Keratinocyte (primary cell): ENCODE measurements around the gene PTPRN2. TPM values are rescaled to one million over a fixed set of nuclear protein-coding genes. Genes with fewer than 3 reads are reported as not detected.

Experiments used
- DNase-seq: peaks from one replicate; pipeline ENCODE4 v3.0.0-alpha.2; 2011; ENCODE audit warnings: low read depth, missing footprints, low spot score
- FAIRE-seq: peaks from 2 replicates; lab custom pipeline; 2011; peaks lifted over from hg19 to GRCh38; lab: Jason Lieb, UNC
- H2AFZ ChIP-seq: 2 replicates; pipeline ENCODE4 v1.6.0; 2012; ENCODE audit warnings: low read length, control low read depth, inconsistent platforms; ENCODE audit not compliant: control insufficient read depth
- H3K27ac ChIP-seq: 2 replicates; pipeline ENCODE4 v1.5.1; 2011; ENCODE audit warnings: low read length; ENCODE audit not compliant: control insufficient read depth, insufficient read depth
- H3K27me3 ChIP-seq: 3 replicates; pipeline ENCODE4 v1.6.0; 2011; ENCODE audit warnings: low read length; ENCODE audit not compliant: control insufficient read depth, insufficient read depth; ENCODE audit errors: extremely low read depth
- H3K36me3 ChIP-seq, 2 experiments: 2 replicates in 1 of 2; 3 replicates in 1 of 2; pipeline ENCODE4 v1.5.1; 2011; ENCODE audit warnings: low read length in 2 of 2, mild to moderate bottlenecking in 1 of 2; ENCODE audit not compliant: control insufficient read depth in 2 of 2, insufficient read depth in 2 of 2; ENCODE audit errors: extremely low read depth in 1 of 2
- H3K4me1 ChIP-seq: 3 replicates; pipeline ENCODE4 v1.5.1; 2011; ENCODE audit warnings: low read length; ENCODE audit not compliant: control insufficient read depth, insufficient read depth; ENCODE audit errors: extremely low read depth
- H3K4me2 ChIP-seq: 3 replicates; pipeline ENCODE4 v1.6.0; 2011; ENCODE audit warnings: low read depth, low read length; ENCODE audit not compliant: control insufficient read depth, insufficient read depth; ENCODE audit errors: extremely low read depth
- H3K4me3 ChIP-seq, 3 experiments: fragments of 200-600 bp in 1 of 3; sonication (generic) in 1 of 3; 2 replicates in 2 of 3; 3 replicates in 1 of 3; pipeline ENCODE4 v1.5.1; 2011 to 2016; ENCODE audit warnings: low read length in 3 of 3, mild to moderate bottlenecking in 3 of 3, control low read depth in 2 of 3, inconsistent platforms in 1 of 3, low read depth in 1 of 3, mixed read lengths in 1 of 3, mixed run types in 1 of 3, moderate library complexity in 1 of 3; ENCODE audit not compliant: control insufficient read depth in 2 of 3, insufficient read depth in 2 of 3; ENCODE audit errors: extremely low read depth in 1 of 3
- H3K79me2 ChIP-seq: 2 replicates; pipeline ENCODE4 v1.6.0; 2012; ENCODE audit warnings: low read length; ENCODE audit not compliant: control insufficient read depth, insufficient read depth
- H3K9ac ChIP-seq: 3 replicates; pipeline ENCODE4 v1.6.0; 2011; ENCODE audit warnings: low read length; ENCODE audit not compliant: control insufficient read depth, insufficient read depth; ENCODE audit errors: extremely low read depth
- H3K9me1 ChIP-seq: 3 replicates; pipeline ENCODE4 v1.6.0; 2011; ENCODE audit warnings: low read length; ENCODE audit not compliant: control insufficient read depth, insufficient read depth; ENCODE audit errors: extremely low read depth
- H3K9me3 ChIP-seq: 2 replicates; pipeline ENCODE4 v1.5.1; 2012; ENCODE audit warnings: low read depth, low read length; ENCODE audit not compliant: control insufficient read depth
- H4K20me1 ChIP-seq: 3 replicates; pipeline ENCODE4 v1.6.0; 2011; ENCODE audit warnings: low read length; ENCODE audit not compliant: control insufficient read depth, insufficient read depth; ENCODE audit errors: extremely low read depth
- CTCF ChIP-seq, 3 experiments: IDR thresholded peaks in 1 of 3; conservative IDR thresholded peaks in 1 of 3; optimal IDR thresholded peaks in 1 of 3; 2 replicates in 2 of 3; 3 replicates in 1 of 3; pipeline versions ENCODE3 to v1.5.1; 2011; ENCODE audit warnings: low read length in 3 of 3, mild to moderate bottlenecking in 3 of 3, moderate library complexity in 2 of 3, control low read depth in 1 of 3, inconsistent platforms in 1 of 3; ENCODE audit not compliant: insufficient read depth in 2 of 3; ENCODE audit errors: extremely low read depth in 1 of 3
- EZH2 ChIP-seq: IDR thresholded peaks from one replicate; pipeline ENCODE4 v1.6.1; 2012; ENCODE audit warnings: inconsistent platforms, mild to moderate bottlenecking, low read length, moderate library complexity
- dilution Hi-C: fragments of 300-500 bp; cut with MboI; formaldehyde crosslinking; loops from one replicate; pipeline ENCODE4 v1.7.0; 2020; ENCODE audit warnings: low sequenced_read_pairs; ENCODE audit not compliant: extremely low pct_ligation_motif_present
- polyA plus RNA-seq, 5 experiments: library from polyadenylated mRNA; depleted of rRNA in 3 of 5; stranded (reverse) in 3 of 5; stranded (forward) in 1 of 5; unstranded in 1 of 5; fragments of >200 nt; gene quantifications; 1 replicate in 1 of 5; 2 replicates in 3 of 5; 3 replicates in 1 of 5; pipeline versions ENCODE4 v1.2.1 to v1.2.3, GENCODE V29; 2011 to 2012; ENCODE audit warnings: missing spikeins in 2 of 5, low read depth in 1 of 5, low replicate concordance in 1 of 5

The PTPRN2 gene
- polyA plus RNA-seq, 1 donor (not counting 4 experiments of a cell fraction or from before 2014, with no cell fraction given), result not detected

GRCh38 chr7:157998884-157999552 lies 588.6 kb downstream of the PTPRN2 start:
- TF ChIP-seq EZH2, result no peak
- no peak for TF ChIP-seq CTCF (optimal IDR thresholded peaks at IDR 0.05 in 1 of 3, IDR thresholded peaks at IDR 0.05 in 1 of 3, conservative IDR thresholded peaks at IDR 0.05 in 1 of 3; ENCODE audit: extremely low read depth in 1 of 3, insufficient read depth in 2 of 3, low read length in 3 of 3)
- Histone ChIP-seq H3K79me2 (no peaks in the 10 kb centered on the region), H3K9me1 (no peaks in the 10 kb centered on the region), H3K36me3 (no peaks in the 10 kb centered on the region), H3K27ac (no peak overlapping the region), H4K20me1 (no peaks in the 10 kb centered on the region), H3K27me3 (no peaks in the 10 kb centered on the region), H3K4me3 (no peak overlapping the region), H2AFZ (no peak overlapping the region), H3K4me1 (no peaks in the 10 kb centered on the region), H3K9ac (no peak overlapping the region), H3K9me3 (peaks cover 10% of the 10 kb centered on the region), H3K4me2 (no peak overlapping the region)
- FAIRE-seq, result no peak
- DNase-seq, result no peak
- dilution Hi-C loops, result no loop called here

- Histone ChIP-seq H3K27ac (no peak overlapping the region), H2AFZ (no peak overlapping the region), H4K20me1 (no peaks in the 10 kb centered on the region), H3K4me3 (no peak overlapping the region), H3K9me3 (peaks cover 10% of the 10 kb centered on the region), H3K9me1 (no peaks in the 10 kb centered on the region), H3K27me3 (no peaks in the 10 kb centered on the region), H3K4me2 (no peak overlapping the region), H3K79me2 (no peaks in the 10 kb centered on the region), H3K9ac (no peak overlapping the region), H3K36me3 (no peaks in the 10 kb centered on the region), H3K4me1 (no peaks in the 10 kb centered on the region)
- DNase-seq (no peak), FAIRE-seq (no peak)
- dilution Hi-C loops, result no loop called here
- TF ChIP-seq EZH2 (no peak), CTCF (optimal IDR thresholded peaks at IDR 0.05 in 1 of 3, IDR thresholded peaks at IDR 0.05 in 1 of 3, conservative IDR thresholded peaks at IDR 0.05 in 1 of 3; ENCODE audit: extremely low read depth in 1 of 3, insufficient read depth in 2 of 3, low read length in 3 of 3) (no peak)
Observed at GRCh38 chr7:157997471-157997870, 590.2 kb downstream of the PTPRN2 start.
